GM15510 (cell line): Measurements from ENCODE around the gene BMI1.

ENCODE experiments used
- POLR2A ChIP-seq: IDR thresholded peaks from 3 replicates; pipeline ENCODE4 v1.6.1; 2011; ENCODE audit warnings: borderline replicate concordance; ENCODE audit not compliant: insufficient read length; ENCODE audit errors: extremely low read depth

Gene BMI1

DNA sequence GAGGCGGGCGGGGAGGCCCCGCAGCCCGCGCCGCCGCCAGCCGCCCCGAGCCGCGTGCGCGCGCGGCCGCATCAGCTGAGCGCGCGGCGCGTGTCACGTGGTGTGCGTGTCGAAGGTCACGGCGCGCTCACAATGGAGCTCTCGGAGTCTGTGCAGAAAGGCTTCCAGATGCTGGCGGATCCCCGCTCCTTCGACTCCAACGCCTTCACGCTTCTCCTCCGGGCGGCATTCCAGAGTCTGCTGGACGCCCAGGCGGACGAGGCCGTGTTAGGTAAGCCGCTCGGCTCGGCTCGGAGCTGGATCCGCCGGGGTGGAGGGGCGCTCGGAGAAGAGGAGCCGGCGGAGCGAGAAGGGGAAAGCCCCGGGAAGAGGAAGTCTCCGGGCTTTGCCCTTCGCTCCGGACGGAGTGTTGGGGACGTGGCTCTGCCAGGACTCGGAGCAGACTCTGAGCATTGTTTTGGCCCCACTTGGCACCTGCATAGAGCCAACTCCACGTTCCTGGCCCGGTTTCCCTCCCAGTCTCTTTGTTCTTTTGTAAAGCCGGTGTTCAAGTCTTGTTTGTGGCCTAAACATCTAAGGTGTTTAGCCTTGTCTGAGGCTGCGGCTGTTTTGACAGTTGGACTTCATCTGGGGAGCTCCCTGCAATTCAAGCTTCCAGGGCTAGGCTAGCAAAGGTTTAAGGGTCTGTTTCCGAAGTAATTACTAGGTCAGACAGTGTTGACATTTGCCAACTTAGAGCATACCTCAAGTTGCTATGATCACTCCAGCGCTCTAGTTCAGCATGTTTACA is 4.4 kb upstream of the BMI1 start, which contains the start of gene COMMD3:
TSS of gene COMMD3 (plus strand) at position 103 of the 790 bp plus-strand sequence. CDS start at position 133, 30 bp downstream.
- peak; percentile 92 for TF ChIP-seq POLR2A

DNA sequence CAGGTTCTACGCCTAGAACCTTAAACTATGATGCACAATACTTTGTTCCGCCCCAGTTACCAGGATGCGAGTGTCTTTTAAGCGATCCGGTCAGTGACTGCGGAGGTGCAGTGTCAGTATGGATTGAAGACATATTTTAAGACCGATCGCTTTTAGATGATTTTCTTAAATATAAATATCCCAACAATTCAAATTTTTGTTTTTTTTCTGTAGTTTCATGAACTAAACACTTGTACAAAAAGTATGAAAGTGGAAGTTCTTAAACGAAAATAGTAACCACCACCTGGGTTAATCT is 3.9 kb upstream of the BMI1 start:
- TF ChIP-seq POLR2A, result no peak

DNA sequence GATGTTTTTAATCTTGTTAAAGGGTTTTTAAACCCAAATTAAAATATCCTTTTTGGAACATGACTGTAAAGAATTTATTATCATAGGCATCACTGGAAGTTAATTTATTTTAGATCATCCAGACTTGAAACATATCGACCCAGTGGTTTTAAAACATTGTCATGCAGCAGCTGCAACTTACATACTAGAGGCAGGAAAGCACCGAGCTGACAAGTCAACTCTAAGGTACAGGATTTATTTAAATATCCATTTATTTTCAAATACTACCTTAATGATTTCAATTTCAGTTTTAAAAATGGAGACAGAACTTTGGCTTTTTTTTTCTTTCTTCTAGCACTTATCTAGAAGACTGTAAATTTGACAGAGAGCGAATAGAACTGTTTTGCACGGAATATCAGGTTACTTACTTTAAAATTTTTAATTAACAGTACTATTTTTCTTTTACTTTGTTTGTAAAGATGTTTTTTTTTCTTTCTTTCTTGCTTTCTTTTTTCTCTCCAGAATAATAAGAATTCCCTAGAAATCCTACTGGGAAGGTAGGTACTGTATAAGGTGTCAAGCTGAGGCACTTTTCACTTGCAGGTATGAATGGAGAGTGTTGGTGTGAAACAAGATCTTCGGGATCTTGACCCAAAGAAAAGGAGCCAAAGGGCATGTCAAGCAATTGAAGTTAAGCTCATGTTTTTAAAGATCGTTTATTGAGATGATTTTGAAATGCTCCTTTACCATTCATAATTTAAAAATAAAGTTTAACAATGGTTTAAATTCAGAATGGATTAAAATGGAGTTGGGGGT is 2.9 kb upstream of the BMI1 start:
- TF ChIP-seq POLR2A, result no peak

DNA sequence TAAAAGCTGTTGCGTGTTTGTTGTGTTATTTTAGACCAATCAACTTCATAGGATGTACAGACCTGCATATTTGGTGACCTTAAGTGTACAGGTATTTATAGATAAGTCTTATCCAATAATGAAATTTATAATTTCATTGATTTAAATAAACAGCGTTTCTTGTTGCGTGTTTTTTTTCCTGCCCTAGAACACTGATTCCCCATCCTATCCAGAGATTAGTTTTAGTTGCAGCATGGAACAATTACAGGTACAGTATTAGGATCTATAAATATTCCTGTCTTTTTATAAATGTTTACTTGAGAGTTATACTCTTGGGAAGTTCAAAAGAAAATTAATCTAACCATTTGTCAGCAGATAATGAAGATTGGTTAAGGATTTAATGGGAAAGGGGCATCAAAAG is 2.1 kb upstream of the BMI1 start:
- no peak for TF ChIP-seq POLR2A

DNA sequence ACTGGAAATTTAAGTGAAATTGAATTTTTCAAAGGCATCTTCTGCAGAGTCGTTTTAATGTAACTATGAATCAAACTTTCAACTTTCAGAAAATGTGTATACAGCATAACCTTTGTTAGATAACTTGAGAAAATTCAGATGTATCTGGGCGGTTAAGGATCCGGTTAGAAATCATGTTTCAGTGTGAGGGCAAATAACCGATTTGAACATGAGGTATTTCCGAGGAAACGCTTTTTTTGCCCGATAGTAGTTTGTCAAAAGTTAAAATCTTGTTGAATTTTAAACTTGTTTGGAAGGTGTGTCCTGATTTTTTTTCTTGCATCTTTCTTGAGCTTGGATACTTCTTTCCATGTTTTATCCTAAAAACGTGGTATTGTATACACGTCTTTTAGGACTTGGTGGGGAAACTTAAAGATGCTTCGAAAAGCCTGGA is 1.3 kb upstream of the BMI1 start:
- TF ChIP-seq POLR2A, result no peak

DNA sequence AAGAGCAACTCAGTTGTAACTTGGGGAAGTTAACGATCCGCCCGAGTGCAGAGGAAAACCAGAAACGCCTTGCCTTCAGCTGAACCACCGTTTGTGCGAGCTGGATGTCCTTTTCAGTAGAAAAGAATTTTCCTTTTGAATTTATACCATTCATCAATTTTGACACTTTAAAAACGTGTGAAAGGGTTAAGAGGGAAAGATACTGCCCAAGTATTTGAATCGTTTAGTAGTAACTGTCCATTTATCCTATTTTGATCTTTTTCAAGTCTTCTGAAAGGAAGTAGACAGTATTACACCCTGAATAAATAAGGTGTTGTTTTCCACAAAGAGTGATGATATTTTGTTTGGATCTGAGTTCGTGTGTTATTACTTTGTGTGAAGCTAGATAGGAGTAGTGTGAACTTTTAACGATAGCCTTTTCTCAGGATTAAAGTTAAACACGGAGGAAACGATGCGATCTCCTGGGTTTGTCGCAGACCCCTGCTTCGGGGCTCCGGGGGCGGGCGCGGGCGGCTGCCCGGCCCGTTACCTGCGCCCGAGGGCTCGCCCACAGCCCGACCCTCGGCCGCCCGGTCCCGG is 830 bp upstream of the BMI1 start:
- no peak for TF ChIP-seq POLR2A

DNA sequence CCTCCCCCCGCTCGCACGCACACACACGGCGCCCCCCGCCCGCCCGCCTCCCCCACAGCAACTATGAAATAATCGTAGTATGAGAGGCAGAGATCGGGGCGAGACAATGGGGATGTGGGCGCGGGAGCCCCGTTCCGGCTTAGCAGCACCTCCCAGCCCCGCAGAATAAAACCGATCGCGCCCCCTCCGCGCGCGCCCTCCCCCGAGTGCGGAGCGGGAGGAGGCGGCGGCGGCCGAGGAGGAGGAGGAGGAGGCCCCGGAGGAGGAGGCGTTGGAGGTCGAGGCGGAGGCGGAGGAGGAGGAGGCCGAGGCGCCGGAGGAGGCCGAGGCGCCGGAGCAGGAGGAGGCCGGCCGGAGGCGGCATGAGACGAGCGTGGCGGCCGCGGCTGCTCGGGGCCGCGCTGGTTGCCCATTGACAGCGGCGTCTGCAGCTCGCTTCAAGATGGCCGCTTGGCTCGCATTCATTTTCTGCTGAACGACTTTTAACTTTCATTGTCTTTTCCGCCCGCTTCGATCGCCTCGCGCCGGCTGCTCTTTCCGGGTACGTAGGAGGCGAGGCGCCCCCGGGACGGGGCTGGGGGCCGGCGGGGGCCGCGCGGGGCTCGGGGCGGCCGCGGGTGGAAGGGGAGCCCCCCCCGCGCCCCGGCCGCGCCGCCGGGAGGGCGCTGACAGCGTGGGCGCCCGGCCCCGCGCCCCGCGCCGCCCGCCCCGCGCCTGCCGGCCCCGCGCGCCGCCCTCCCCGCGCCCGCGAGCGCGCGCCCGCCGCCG is 441 bp downstream of the BMI1 start:
- peak; percentile 58 for TF ChIP-seq POLR2A

DNA sequence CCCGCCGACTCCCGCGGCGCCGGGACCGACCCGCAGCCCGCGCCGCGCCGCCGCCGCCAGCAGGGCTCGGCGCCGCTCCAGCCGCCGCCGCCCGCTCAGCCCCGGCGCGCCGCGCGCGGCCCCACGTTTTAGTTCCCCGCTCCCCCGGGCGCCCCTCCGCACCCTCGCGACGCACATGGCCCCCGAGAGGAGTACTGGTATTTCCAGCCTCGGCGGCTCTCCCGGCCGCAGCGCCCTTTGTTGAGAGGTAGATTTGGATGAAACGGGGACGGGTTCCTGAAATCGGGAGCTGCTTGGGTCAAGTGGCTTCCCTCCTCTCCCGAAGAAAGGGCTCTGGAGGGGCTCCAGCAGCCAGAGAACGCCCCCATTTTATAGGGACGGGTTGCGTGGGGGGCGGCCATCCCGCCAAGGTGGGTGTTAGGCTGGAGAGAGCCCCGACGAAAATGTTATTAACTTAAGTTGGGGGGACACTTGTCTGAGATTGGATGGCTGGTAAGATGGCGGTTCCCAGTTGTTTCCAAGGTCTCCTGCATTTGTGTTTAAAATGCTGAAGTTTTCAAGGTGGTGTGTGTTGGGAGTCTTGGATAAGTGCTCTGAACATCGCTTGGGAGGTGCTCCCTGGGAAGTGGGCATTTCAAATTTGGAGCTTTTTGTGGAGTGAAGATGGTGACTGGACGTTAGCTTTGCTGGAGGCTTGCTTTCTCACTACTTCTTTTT is 1.2 kb downstream of the BMI1 start:
- no peak for TF ChIP-seq POLR2A

DNA sequence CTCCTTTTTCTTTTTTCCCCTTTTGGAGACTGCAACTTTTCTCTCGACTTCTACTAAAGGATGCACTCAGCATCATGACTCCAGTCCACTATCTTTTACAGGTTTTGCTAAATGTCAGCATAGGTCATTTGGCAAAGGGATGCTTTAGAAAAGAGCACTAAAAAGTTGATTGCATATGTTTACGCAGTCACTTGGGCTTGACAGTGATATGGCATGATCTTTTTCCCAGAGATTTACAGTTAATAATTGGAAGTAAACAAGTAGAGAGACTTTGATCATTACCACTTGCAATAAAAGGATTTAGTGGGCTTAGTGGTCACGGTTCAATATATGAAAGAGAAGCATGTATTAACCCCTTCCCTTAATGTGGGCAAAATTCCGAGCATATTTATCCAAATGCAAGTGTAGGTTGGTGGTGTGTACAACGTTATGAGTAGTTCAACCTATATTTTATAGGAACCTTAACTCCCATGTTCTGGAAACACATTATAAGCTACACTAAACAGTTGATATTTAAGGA is 1.8 kb downstream of the BMI1 start:
- no peak for TF ChIP-seq POLR2A

DNA sequence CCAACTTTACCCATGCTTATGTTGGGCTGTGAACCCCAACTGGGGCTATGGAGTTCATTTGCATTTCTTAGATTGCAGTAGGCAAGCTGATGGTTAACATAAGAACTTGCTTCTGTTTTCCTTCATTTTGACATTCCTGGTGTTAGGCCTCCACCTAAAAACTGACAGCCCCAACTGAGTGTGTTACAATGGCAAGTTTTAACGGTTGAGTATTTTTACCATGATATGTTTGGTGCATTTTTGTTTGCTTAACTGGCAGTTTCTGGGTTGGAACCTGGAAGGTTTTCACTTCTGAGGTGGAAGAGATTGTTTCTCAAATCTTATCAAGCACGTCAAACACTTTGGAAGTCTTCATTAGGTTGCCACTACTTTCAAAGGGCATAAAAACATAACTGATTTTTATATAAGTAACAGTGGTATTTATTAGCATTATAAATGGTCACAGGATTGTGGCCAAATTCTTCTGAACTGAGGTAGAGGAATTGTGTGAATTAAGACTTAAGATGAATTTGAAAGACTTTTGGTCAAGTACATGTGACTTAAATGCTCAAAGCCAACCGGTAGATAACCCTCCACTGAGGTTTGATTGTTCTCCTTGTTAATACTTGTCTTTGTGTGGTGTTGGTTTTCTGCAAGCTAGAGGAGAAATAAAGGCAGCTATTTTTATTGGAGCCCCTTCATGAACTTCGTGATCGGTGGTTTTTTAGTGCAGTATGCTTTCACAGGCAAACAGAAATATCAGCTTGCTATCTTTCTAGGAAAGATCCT is 2.8 kb downstream of the BMI1 start:
- TF ChIP-seq POLR2A, result no peak

DNA sequence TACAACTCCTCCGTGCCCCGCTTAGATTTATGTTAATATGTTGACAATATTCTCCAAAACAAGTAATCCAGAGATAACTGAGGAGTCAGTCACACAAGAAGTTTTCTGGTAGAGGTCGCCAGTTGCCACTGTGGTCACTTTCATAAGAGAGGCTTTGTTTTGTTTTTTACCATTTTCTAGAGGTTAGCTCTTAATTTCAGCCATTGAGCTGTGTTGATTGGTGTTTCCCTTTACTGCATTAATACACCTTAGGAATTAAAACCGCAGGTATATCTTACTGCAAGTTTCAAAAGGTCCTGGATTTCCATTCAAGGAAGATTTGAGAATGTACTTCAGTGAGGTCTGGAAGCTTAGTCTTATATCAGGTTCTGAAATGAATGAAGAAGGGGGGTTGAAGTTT is 3.5 kb downstream of the BMI1 start:
- TF ChIP-seq POLR2A, result no peak

DNA sequence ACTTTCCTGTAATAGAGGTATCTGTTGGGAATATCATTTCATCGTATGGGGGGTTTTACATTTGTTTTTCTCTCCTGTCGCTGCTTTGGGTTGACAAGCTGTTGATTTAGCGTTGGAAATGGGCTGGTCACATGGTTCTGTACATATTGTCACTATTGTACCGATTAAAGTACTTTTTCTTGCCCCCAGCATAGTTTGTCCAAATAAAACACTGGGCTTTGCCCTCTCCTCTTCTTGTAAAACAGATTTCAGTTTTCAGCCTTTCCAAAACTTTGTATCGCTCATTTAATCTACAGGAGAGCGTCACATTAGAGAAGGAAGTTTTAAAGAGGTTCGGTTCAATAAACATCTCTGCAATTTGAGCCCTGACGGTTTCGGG is 4.0 kb downstream of the BMI1 start:
- no peak for TF ChIP-seq POLR2A
